Esophagus squamous epithelium (tissue), 5 donors: ENCODE results near the gene RALA. TPM values are rescaled to one million over a fixed set of nuclear protein-coding genes. Genes with fewer than 3 reads are reported as not detected.

ENCODE experiments used
- DNase-seq: peaks from one replicate; lab custom pipeline; 2025; lab: John Stamatoyannopoulos, UW
- H3K27ac ChIP-seq, 4 donors: fragments of 200-600 bp; sonication (generic); one replicate each; pipeline ENCODE4 v1.5.1; 2016 to 2019; ENCODE audit warnings: mild to moderate bottlenecking in 1 of 4
- H3K27me3 ChIP-seq, 4 donors: fragments of 200-600 bp; sonication (generic); 1 replicate in 3 of 4; 2 replicates in 1 of 4; pipeline versions ENCODE4 v1.5.1 to v1.6.0; 2017 to 2021; ENCODE audit warnings: antibody characterized with exemption in 1 of 4
- H3K36me3 ChIP-seq, 3 donors: fragments of 200-600 bp; sonication (generic); one replicate each; pipeline ENCODE4 v1.5.1; 2016 to 2019
- H3K4me1 ChIP-seq, 3 donors: fragments of 200-600 bp; sonication (generic); one replicate each; pipeline ENCODE4 v1.5.1; 2017 to 2019
- H3K4me3 ChIP-seq, 4 donors: fragments of 200-600 bp; sonication (generic); 1 replicate in 3 of 4; 2 replicates in 1 of 4; pipeline ENCODE4 v1.5.1; 2016 to 2019; ENCODE audit warnings: mild to moderate bottlenecking in 2 of 4, moderate library complexity in 1 of 4
- H3K9me3 ChIP-seq, 3 donors: fragments of 200-600 bp; sonication (generic); one replicate each; pipeline ENCODE4 v1.5.1; 2016 to 2019
- CTCF ChIP-seq, 6 experiments: fragments of 450-650 bp in 4 of 6; fragments of 200-600 bp in 2 of 6; sonication (generic) in 2 of 6; IDR thresholded peaks; one replicate each; pipeline ENCODE4 v1.5.1; 2016 to 2019; ENCODE audit warnings: antibody characterized with exemption in 6 of 6, mild to moderate bottlenecking in 4 of 6, moderate library complexity in 4 of 6
- POLR2A ChIP-seq, 4 donors: fragments of 450-650 bp; IDR thresholded peaks; one replicate each; pipeline ENCODE4 v1.6.1; 2017; ENCODE audit warnings: antibody characterized with exemption in 4 of 4, mild to moderate bottlenecking in 4 of 4, moderate library complexity in 3 of 4
- WGBS, 2 donors: methylation state at CpG; one replicate each; pipeline ENCODE4 v1.1.5; 2018; 5-methylcytosine and 5-hydroxymethylcytosine counted together
- intact Hi-C: fragments of 100-400 bp; cut with DNase I; formaldehyde crosslinking; loops from one replicate; pipeline ENCODE4 v1.15.0; 2022
- total RNA-seq, 4 donors: library from RNA; depleted of rRNA; stranded (reverse); fragments of >200 nt; gene quantifications; one replicate each; pipeline ENCODE4 v1.1.0, GENCODE V29; 2016
- donor health status: DM: yes; HTN: yes; CAD: no.

RALA gene
- total RNA-seq, 4 donors from 2014 or later = 32.8 to 49.6 (median 39.9) TPM

DNA sequence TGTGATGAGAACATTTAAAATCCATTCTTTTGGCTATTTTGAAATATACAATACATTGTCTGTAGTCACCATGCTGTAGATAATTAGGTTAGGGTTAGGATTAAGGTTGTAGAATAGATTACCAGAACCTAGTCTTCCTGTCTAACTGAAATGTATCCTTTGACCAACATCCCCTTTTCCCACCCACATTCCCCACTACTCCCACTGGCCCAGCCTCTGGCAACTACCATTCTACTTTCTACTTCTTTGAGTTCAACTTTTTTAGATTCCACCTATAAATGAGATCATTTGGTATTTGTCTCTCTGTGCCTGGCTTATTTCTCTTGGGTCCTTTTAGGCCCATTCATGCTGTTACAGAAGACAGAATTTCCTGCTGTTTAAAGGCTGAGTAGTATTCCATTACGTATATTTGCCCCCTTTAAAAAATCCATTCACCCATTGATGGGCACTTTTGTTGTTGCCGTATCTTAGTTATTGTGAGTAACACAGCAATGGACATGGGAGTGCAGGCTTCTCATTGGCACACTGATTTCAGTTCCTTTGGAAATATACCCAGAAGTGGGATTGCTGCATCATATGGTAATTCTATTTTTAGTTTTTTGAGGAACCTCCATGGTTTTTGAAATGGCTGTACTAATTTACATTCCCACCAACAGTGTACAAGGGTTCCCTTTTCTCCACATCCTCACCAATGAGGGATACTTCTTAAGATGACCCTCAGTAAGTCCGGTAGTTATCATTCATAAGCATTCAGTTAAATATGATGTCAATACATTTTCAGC, 104.0 kb downstream of the RALA start:
- no peaks in the 10 kb centered on the region for H3K36me3 ChIP-seq
- DNase-seq = no peak
- WGBS, 2 donors = 83 to 91% methylated on average over 3 of the region's 3 CpGs
- TF ChIP-seq POLR2A (IDR thresholded peaks at IDR 0.05) (no peak), CTCF (IDR thresholded peaks at IDR 0.05) (no peak)
- H3K4me1 ChIP-seq = peaks cover under 1 to 4% (median 3%) of the 10 kb centered on the region in 3 donors
- H3K27ac ChIP-seq = no peak overlapping the region
- no peak overlapping the region for H3K4me3 ChIP-seq
- no peaks in the 10 kb centered on the region for H3K27me3 ChIP-seq
- H3K9me3 ChIP-seq = no peaks in the 10 kb centered on the region
- intact Hi-C loops = no loop called here

DNA sequence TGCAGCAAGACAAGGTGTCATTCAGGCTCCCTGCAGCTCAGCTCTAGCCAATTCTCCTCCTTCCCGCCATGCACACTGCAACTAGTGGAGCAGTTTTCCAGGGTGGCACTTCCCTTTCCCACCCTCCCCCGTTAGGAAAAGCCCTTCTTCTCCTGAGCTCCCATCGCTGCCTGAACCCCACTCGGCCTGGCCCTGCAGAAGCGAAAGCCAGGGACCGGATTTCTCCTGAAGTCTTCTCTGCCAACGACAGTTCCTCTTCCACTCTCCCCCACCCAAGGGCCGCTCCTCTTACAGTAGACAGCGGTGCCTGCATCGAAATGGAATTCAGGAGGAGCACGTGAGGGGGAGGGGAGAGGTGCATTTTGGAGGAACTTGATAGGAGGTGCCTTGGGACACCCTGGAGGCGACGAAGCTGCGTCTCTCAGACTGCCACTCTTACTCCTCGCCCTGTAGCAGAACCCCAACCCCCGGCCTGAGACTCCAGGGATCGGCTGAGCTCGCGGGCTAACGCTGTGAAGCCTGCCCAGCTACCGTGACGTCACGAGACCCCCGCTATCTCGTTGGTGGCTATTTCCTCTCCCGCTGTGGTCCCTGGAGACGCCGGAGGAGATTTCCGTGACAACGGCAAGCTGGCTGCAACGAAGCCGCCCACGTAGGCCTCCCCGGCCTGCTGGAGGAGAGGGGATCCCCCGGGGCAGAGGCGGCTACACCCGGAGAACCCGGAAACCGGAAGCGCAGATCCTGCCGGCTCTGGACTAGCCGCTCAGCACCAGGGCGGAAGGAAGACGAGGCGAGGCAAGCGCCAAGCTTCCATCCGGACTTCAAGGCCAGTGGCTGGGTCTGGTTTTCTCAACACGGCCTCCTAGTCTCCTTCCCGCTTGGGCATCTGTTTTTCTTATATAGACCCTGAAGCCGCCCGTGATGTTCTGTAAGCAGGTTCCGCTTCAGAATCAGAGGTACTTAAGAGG, 109.7 kb downstream of the RALA start:
- H3K36me3 ChIP-seq = no peaks in the 10 kb centered on the region
- TF ChIP-seq CTCF (IDR thresholded peaks at IDR 0.05) (no peak), POLR2A (IDR thresholded peaks at IDR 0.05) (peak in 2 of 4 donors; percentile 13 to 34)
- peak; percentile 76 for DNase-seq
- peaks cover 20 to 54% (median 28%) of the 10 kb centered on the region in 3 donors for H3K4me1 ChIP-seq
- no peaks in the 10 kb centered on the region for H3K9me3 ChIP-seq
- H3K27me3 ChIP-seq = no peaks in the 10 kb centered on the region
- 7 to 25% methylated on average over 12 to 18 of the region's 52 CpGs for WGBS, 2 donors
- peak overlapping the region; percentile 34 to 72 (median 55) for H3K4me3 ChIP-seq
- H3K27ac ChIP-seq = peak overlapping the region; percentile 82 to 89 (median 85)
- intact Hi-C loops = no loop called here

DNA sequence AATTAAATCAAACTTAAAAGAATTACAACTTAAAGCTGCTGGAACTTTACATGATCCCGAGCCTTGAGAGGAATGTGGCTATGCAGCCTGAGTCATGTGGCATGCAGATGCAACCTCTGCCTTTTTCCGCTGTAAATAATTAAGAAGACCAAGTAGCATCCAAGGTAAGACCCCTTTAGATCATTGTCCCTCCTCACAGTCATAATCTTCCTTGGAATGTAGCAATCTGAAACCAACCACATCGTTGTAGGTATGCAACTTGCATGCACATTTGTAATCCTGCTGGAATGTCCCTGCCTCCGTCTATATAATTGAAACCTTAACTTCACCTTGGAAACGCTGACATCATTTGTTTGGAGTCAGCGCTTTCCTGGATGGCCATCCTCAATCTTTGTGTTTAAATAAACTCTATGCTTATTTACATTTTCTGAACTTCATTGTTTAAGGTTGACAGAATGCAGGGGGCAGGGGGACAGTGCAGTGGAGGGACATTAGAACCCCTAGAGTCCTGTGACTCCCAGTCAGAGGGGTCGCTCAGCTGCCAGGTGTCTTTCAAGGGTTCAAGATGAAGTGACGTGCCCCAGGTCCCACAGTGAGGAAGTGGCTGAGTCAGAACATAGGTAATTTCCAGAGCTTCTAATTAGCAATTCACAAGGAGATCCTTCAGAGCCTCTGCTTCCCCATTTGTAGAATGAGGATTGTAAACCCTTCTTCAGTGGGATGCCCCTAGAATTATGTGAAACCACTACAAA, 110.7 kb downstream of the RALA start:
- H3K4me3 ChIP-seq = peak overlapping the region; percentile 34 to 72 (median 55)
- WGBS, 2 donors = 5 to 21% methylated on average over 8 of the region's 8 CpGs
- DNase-seq = no peak
- no peaks in the 10 kb centered on the region for H3K36me3 ChIP-seq
- H3K9me3 ChIP-seq = no peaks in the 10 kb centered on the region
- peak overlapping the region; percentile 82 to 89 (median 85) for H3K27ac ChIP-seq
- H3K4me1 ChIP-seq = peaks cover 20 to 54% (median 28%) of the 10 kb centered on the region in 3 donors
- intact Hi-C loops = no loop called here
- H3K27me3 ChIP-seq = no peaks in the 10 kb centered on the region
- TF ChIP-seq CTCF (IDR thresholded peaks at IDR 0.05) = no peak
- TF ChIP-seq POLR2A (IDR thresholded peaks at IDR 0.05) = no peak

DNA sequence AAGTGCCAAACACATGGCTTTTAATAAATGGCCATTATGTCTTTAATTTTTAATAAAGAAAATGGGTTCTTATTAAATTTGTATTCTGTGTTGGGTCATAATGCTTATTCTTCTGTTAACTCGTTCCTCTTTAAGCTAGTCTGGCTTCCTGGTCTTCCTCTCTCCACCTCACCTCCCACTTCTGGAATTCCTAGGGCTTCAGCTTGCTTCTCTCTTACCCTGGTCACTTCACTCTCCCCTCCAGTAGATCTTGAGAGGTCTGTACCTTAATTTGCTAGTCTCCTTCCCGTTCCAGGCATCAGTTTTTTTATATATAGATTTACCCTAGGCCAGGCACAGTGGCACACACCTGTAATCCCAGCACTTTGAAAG, 111.2 kb downstream of the RALA start:
- H3K36me3 ChIP-seq = no peaks in the 10 kb centered on the region
- 45 to 49% methylated on average over 2 of the region's 2 CpGs for WGBS, 2 donors
- TF ChIP-seq POLR2A (IDR thresholded peaks at IDR 0.05) = no peak
- no peak for DNase-seq
- H3K4me1 ChIP-seq = peaks cover 20 to 54% (median 28%) of the 10 kb centered on the region in 3 donors
- peak overlapping the region; percentile 40 to 89 (median 85) for H3K27ac ChIP-seq
- intact Hi-C loops = no loop called here
- no peaks in the 10 kb centered on the region for H3K9me3 ChIP-seq
- peak overlapping the region; percentile 34 to 72 (median 55) for H3K4me3 ChIP-seq
- H3K27me3 ChIP-seq = no peaks in the 10 kb centered on the region

DNA sequence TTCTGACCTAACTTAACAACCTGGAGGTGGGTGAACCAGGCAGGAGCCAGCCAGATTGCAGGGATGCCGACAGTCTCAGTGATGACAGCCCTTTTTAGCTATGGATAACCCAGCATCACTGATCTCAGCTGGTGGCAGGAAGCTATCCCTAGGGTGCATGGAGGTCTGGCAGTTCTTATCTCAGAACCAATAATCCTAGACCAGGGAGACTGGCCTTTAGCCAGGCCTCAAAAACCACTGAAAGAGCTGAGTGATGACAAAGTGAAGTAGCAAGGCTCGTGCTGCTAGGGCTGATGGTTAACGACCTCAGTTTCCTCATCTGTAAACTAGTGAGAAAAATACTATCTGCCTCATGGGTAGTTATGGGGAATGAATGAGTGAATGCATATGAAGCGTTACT, 112.5 kb downstream of the RALA start:
- intact Hi-C loops = no loop called here
- no peak for DNase-seq
- TF ChIP-seq POLR2A (IDR thresholded peaks at IDR 0.05) = no peak
- TF ChIP-seq CTCF (IDR thresholded peaks at IDR 0.05) = no peak
- Histone ChIP-seq H3K27ac (no peak overlapping the region), H3K36me3 (no peaks in the 10 kb centered on the region), H3K4me3 (peak overlapping the region in 2 of 4 donors; percentile 15 to 58), H3K27me3 (no peaks in the 10 kb centered on the region), H3K9me3 (no peaks in the 10 kb centered on the region), H3K4me1 (peaks cover 20 to 54% (median 28%) of the 10 kb centered on the region in 3 donors)
- WGBS, 2 donors = 74% methylated on average over 4 of the region's 4 CpGs
